ENCODE measurements around the gene MIEF1.

Gene MIEF1

DNA sequence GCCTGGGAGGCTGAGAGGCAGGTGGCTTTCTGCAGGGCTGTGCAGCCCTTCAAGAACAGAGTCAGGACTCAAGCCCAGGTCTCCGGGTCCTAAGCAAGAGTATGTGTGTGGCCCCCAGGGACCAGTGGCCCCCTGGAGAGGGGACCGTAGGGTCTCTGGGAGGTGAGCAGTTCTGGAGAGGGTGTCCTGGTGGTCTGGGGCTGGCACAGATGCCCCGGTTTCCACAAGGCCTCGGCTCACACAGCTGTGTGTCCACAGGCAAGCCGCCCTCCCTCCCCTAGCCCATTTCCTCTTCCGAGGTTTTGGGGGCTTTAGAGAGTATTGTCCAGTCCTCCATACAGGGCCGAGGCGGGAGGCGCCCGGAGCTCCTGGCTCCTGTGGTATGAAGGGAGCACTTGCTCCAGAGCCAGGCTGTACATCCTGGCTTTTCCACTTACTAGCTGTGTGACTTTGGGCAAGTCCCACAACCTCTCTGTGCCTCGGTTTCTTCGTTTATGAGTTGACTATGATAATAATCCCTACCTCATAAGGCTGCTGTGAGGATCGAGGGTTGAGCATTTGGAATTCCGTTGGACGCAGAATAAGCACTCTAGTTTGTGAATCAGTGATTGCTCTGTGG lies 33.9 kb downstream of the MIEF1 start:
- Histone ChIP-seq H3K27me3 (replicated peaks; ENCODE audit: control insufficient read depth, insufficient read depth, low read length) (peaks cover 20% of the 10 kb centered on the region), H3K9ac (ENCODE audit: low read length) (no peak overlapping the region), H3K4me3 (ENCODE audit: low read length) (no peak overlapping the region), H3K9me3 (ENCODE audit: control insufficient read depth, low read length) (no peaks in the 10 kb centered on the region), H3K4me1 (ENCODE audit: control insufficient read depth, insufficient read depth, low read length) (peaks cover 16% of the 10 kb centered on the region), H3K36me3 (ENCODE audit: control insufficient read depth, insufficient read depth, low read length, severe bottlenecking) (no peaks in the 10 kb centered on the region)
- no peak for DNase-seq (ENCODE audit: low read depth)

DNA sequence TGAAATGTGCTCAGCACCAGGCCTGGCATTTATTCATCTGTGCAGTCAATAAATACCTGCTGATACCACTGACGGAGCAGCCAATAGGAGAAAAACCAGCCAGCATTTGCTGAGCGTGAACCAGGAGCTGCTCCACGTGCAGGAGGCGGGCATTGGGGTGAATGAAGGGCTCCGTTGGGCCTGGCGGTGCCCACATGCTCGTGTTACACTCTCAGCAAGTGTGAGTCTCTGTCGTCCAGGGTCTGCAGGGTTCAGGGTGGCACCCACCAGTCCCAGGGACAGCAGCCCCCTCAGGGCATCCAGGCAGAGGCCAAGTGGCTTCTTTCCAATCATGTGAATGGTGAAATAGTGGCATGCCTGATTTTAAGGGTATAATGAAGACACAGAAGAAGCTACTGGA lies 34.6 kb downstream of the MIEF1 start:
- Histone ChIP-seq H3K27me3 (replicated peaks; ENCODE audit: control insufficient read depth, insufficient read depth, low read length) (peaks cover 22% of the 10 kb centered on the region), H3K9ac (ENCODE audit: low read length) (no peak overlapping the region), H3K4me1 (ENCODE audit: control insufficient read depth, insufficient read depth, low read length) (peaks cover 9% of the 10 kb centered on the region), H3K36me3 (ENCODE audit: control insufficient read depth, insufficient read depth, low read length, severe bottlenecking) (no peaks in the 10 kb centered on the region), H3K9me3 (ENCODE audit: control insufficient read depth, low read length) (no peaks in the 10 kb centered on the region), H3K4me3 (ENCODE audit: low read length) (no peak overlapping the region)
- DNase-seq (ENCODE audit: low read depth) = no peak

DNA sequence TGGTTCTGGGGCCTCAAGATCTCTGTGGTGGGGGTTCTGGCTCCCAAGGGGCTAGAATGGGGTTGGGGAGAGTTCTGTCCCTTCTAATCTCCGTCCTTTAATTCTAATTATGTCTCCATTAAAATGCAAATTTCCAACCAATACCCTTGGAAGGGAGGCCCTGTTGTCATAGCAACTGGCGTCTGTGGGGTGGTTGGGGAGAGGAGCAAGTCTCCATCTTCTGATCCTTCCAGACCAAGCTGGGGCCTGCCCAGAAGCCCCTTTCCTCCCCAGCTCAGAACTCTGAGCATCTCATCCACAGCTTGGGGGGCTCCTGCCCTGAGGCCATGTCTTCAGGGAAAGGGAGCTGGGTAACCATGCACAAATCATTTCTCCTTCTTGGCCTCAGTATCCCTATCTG lies 35.9 kb downstream of the MIEF1 start:
- H3K4me1 ChIP-seq (ENCODE audit: control insufficient read depth, insufficient read depth, low read length) = peaks cover 5% of the 10 kb centered on the region
- H3K27me3 ChIP-seq (replicated peaks; ENCODE audit: control insufficient read depth, insufficient read depth, low read length) = peaks cover 30% of the 10 kb centered on the region
- H3K9ac ChIP-seq (ENCODE audit: low read length) = no peak overlapping the region
- no peak overlapping the region for H3K4me3 ChIP-seq (ENCODE audit: low read length)
- H3K9me3 ChIP-seq (ENCODE audit: control insufficient read depth, low read length) = no peaks in the 10 kb centered on the region
- no peak for DNase-seq (ENCODE audit: low read depth)
- H3K36me3 ChIP-seq (ENCODE audit: control insufficient read depth, insufficient read depth, low read length, severe bottlenecking) = no peaks in the 10 kb centered on the region

DNA sequence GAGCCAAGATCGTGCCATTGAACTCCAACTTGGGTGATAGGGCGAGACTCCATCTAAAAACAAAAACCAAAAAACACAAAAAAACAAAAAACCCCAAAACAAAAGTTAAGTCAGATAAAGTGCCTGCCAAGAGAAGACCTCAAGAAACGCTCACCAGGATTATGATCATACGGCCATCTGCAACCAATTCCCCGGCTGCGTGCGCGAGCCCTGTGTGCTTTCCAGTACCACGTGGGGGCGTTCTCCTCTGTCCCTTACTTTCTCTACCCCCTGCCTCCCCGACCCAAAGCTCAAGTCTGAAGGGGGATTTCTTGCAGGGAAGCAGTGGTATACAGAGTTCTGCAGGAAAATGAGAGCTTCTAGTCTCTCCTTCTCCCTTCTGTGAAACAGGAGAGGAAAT lies 41.0 kb downstream of the MIEF1 start:
- peaks cover 53% of the 10 kb centered on the region for H3K27me3 ChIP-seq (replicated peaks; ENCODE audit: control insufficient read depth, insufficient read depth, low read length)
- peak; percentile 67 for DNase-seq (ENCODE audit: low read depth)

DNA sequence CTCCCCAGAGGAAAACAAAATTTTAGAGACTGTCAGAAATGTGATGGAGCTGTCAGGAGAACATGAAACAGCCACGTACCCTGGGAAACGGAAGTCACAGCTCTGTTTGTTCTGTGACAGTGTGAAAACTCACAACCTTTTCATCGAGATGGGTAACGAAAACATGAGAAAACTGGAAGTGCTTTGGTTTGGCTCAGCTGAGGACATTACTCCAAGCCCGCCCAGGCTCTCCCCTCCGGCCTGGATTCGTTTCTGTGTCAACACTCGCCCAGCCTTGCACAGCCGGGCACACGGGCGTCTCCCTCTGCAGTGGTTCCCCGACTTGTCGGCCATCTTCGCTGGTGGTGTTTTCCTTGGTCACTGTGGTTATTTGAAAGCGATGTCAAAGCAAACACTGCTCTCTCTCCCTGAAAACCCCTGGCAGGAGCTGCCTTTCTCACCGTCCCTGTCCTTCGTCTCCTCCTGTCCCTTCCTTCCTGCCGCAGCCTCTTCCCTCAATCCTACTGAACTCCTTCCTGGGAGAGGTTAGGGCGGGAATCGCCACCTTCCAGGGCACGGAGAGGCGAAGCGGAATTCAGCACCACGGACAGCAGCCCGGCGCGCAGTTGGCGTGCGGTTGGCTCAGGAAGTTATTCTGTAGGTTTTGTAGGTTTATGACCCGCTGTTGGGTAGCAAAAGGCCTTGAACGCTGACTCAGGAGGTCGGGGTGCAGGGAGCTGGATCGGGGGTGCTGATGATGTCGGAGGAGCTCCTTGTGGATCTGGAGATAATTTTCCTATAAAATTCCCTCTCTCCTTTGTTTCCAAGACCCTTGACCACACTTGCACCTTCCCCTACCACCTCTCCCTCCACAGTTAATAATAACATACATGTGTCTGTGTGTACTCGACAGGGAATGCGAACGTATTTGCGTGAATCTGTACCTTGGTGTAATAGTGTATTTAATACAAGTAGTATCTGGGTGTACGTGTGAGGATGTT lies 43.6 kb downstream of the MIEF1 start:
- Histone ChIP-seq H3K4me1 (ENCODE audit: control insufficient read depth, insufficient read depth, low read length) (peaks cover 3% of the 10 kb centered on the region), H3K36me3 (ENCODE audit: control insufficient read depth, insufficient read depth, low read length, severe bottlenecking) (no peaks in the 10 kb centered on the region), H3K4me3 (ENCODE audit: low read length) (no peak overlapping the region), H3K27me3 (replicated peaks; ENCODE audit: control insufficient read depth, insufficient read depth, low read length) (peaks cover 59% of the 10 kb centered on the region), H3K9ac (ENCODE audit: low read length) (no peak overlapping the region), H3K9me3 (ENCODE audit: control insufficient read depth, low read length) (no peaks in the 10 kb centered on the region)
- peak; percentile 49 for DNase-seq (ENCODE audit: low read depth)

More for the DNA sequence above, 41.0 kb downstream of the MIEF1 start:
- H3K4me1 ChIP-seq (ENCODE audit: control insufficient read depth, insufficient read depth, low read length) = peaks cover 3% of the 10 kb centered on the region
- no peak overlapping the region for H3K9ac ChIP-seq (ENCODE audit: low read length)
- no peaks in the 10 kb centered on the region for H3K9me3 ChIP-seq (ENCODE audit: control insufficient read depth, low read length)
- no peak overlapping the region for H3K4me3 ChIP-seq (ENCODE audit: low read length)
- no peaks in the 10 kb centered on the region for H3K36me3 ChIP-seq (ENCODE audit: control insufficient read depth, insufficient read depth, low read length, severe bottlenecking)

DNA sequence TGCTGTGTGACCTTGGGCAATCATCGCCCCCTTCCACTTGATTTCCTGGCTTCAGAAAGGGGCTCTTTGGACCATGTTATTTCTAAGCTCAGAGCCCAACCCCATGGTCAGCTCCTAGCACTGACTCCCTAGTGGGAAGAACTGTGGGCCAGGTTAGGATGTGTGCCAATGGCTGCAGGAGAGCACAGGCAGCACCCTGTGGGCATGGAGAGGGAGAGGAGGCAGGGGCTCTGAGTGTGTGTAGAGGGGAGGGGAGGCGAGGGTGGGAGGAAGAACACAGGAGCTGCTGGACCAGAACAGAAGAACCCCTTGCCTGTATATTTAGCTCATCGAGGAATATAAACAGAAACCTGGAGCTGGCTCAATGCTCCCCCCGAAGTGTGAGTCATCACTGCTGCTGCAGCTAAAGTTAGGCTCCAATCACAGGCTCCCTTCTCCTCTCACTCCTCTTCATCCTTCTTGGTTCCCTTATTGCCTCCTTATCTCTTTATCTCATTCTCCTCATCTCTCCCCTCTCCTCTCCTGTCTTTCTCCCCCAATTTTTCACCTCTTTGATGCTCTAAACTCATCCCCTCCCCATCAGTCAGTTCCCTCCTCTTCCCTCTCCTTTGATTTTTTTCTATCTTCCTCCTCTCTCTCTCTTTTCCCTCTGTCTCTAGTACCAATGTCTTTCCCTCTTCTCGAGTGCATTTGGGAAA lies 44.9 kb downstream of the MIEF1 start:
- peaks cover 63% of the 10 kb centered on the region for H3K27me3 ChIP-seq (replicated peaks; ENCODE audit: control insufficient read depth, insufficient read depth, low read length)
- H3K9ac ChIP-seq (ENCODE audit: low read length) = no peak overlapping the region
- no peaks in the 10 kb centered on the region for H3K36me3 ChIP-seq (ENCODE audit: control insufficient read depth, insufficient read depth, low read length, severe bottlenecking)
- peak; percentile 50 for DNase-seq (ENCODE audit: low read depth)
- H3K9me3 ChIP-seq (ENCODE audit: control insufficient read depth, low read length) = no peaks in the 10 kb centered on the region
- peaks cover 3% of the 10 kb centered on the region for H3K4me1 ChIP-seq (ENCODE audit: control insufficient read depth, insufficient read depth, low read length)
- H3K4me3 ChIP-seq (ENCODE audit: low read length) = no peak overlapping the region

DNA sequence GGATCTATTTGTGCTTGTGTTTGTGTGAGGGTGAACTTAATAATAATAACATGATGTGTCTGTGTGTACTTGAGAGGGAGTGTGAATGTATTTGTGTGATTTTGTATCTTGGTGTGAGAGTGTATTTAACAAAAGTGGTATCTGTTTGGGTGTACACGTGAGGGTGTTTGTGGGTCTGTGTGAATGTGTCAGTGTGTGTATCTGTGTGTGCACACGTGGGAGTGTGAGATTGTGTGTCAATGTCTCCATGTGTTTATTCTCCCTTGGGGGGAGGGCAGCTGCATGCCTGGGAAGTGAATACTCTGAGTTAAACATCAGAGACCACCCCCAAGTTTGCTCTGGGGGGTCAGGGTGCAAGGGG lies 45.5 kb downstream of the MIEF1 start:
- Histone ChIP-seq H3K9ac (ENCODE audit: low read length) (no peak overlapping the region), H3K9me3 (ENCODE audit: control insufficient read depth, low read length) (no peaks in the 10 kb centered on the region), H3K4me3 (ENCODE audit: low read length) (no peak overlapping the region), H3K27me3 (replicated peaks; ENCODE audit: control insufficient read depth, insufficient read depth, low read length) (peaks cover 65% of the 10 kb centered on the region), H3K36me3 (ENCODE audit: control insufficient read depth, insufficient read depth, low read length, severe bottlenecking) (no peaks in the 10 kb centered on the region), H3K4me1 (ENCODE audit: control insufficient read depth, insufficient read depth, low read length) (peaks cover 3% of the 10 kb centered on the region)
- no peak for DNase-seq (ENCODE audit: low read depth)

DNA sequence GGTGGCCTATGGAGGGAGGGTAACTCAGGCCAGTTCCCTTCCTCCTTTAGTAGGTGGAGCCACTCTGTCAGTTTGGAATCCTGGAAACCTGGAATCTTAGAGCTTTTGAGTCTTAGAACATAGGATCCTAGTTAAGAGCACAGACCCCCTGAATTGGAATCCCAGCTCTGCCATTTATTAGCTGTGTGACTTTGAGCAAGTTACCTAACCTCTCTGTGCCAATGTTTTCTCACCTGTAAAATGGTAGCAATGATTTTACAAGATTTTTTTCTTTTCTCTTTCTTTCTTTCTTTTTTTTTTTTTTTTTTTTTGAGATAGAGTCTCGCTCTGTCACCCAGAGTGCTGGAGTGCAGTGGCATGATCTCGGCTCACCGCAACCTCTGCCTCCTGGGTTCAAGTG lies 51.3 kb downstream of the MIEF1 start:
- H3K9me3 ChIP-seq (ENCODE audit: control insufficient read depth, low read length) = no peaks in the 10 kb centered on the region
- no peaks in the 10 kb centered on the region for H3K36me3 ChIP-seq (ENCODE audit: control insufficient read depth, insufficient read depth, low read length, severe bottlenecking)
- DNase-seq (ENCODE audit: low read depth) = no peak
- no peak overlapping the region for H3K9ac ChIP-seq (ENCODE audit: low read length)
- no peaks in the 10 kb centered on the region for H3K4me1 ChIP-seq (ENCODE audit: control insufficient read depth, insufficient read depth, low read length)
- H3K4me3 ChIP-seq (ENCODE audit: low read length) = no peak overlapping the region
- peaks cover 58% of the 10 kb centered on the region for H3K27me3 ChIP-seq (replicated peaks; ENCODE audit: control insufficient read depth, insufficient read depth, low read length)

DNA sequence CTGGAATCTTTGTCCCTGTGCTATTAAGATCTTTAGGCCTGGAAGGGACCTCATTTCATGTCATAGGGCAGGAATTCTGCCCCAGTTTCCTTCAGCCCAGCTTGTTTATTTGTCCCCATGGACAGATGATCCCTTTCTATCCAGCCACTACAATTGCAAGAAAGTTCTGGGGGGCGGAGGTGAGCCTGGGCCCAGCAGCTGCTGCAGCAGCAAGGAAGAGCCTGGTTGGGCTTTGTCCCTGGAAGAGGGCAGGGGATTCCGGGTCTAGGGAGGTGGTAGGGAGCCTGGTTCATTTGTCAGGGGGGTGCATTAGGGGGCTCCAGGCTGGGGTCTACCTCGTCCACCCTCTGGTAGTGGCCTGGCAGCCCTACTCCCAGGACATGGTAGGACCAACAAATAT lies 52.1 kb downstream of the MIEF1 start:
- no peak for DNase-seq (ENCODE audit: low read depth)
- Histone ChIP-seq H3K4me3 (ENCODE audit: low read length) (no peak overlapping the region), H3K36me3 (ENCODE audit: control insufficient read depth, insufficient read depth, low read length, severe bottlenecking) (no peaks in the 10 kb centered on the region), H3K4me1 (ENCODE audit: control insufficient read depth, insufficient read depth, low read length) (peaks cover under 1% of the 10 kb centered on the region), H3K9me3 (ENCODE audit: control insufficient read depth, low read length) (no peaks in the 10 kb centered on the region), H3K9ac (ENCODE audit: low read length) (no peak overlapping the region), H3K27me3 (replicated peaks; ENCODE audit: control insufficient read depth, insufficient read depth, low read length) (peaks cover 59% of the 10 kb centered on the region)

DNA sequence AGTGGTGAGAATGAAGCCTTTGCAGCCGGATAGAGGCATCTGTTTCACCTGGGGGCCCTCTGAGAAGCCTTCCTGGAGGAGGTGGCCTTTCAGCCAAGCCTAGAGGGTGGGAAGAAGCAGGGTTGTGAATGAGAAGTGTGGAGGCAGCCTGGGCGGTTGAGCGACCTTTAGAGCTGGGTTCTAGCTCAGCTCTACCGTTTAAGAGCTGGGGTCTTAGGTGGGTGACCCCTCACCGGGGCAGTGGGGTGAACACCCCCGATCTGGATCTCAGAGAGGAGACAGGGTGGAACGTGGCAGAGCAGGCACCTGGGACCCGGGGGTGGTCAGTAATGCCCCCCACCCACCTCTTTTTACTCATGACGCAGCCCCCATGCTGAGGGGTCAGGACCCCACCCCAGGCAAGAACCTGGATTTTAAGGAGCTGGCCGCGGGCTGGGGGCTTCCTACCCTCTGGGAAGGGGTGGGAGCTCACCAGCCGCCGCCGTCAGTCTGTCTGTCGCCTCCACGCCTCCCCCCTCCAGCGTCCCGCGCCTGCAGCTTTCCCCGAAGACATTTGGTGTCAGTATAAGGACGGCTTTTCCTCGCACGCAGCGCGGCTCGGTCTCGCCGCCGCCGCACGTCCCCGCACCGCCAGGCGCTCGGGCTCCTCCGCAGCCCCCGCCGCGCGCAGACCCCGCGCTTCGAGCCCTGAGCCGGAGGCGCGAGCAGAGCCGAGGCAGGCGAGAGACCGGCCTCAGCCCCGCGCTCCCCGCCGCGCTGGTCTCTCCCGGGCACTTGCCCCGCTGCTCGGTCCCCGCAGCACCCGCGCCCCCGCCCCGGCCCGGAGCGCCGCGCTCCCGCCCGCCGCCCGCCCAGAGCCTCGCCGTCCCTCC lies 55.1 kb downstream of the MIEF1 start:
- peaks cover 3% of the 10 kb centered on the region for H3K4me1 ChIP-seq (ENCODE audit: control insufficient read depth, insufficient read depth, low read length)
- peak overlapping the region; percentile 33 for H3K4me3 ChIP-seq (ENCODE audit: low read length)
- peak; percentile 33 for DNase-seq (ENCODE audit: low read depth)
- H3K9me3 ChIP-seq (ENCODE audit: control insufficient read depth, low read length) = no peaks in the 10 kb centered on the region
- no peaks in the 10 kb centered on the region for H3K36me3 ChIP-seq (ENCODE audit: control insufficient read depth, insufficient read depth, low read length, severe bottlenecking)
- H3K27me3 ChIP-seq (replicated peaks; ENCODE audit: control insufficient read depth, insufficient read depth, low read length) = peaks cover 59% of the 10 kb centered on the region
- no peak overlapping the region for H3K9ac ChIP-seq (ENCODE audit: low read length)
